ENCODE measurements around the gene SLC7A1. TPM values are rescaled to one million over a fixed set of nuclear protein-coding genes. Genes with fewer than 3 reads are reported as not detected.

The SLC7A1 gene
- total and polyA plus RNA-seq, 2 of the 4 experiments (the other 2 are of a cell fraction), result 9.7 to 22.3 TPM

DNA sequence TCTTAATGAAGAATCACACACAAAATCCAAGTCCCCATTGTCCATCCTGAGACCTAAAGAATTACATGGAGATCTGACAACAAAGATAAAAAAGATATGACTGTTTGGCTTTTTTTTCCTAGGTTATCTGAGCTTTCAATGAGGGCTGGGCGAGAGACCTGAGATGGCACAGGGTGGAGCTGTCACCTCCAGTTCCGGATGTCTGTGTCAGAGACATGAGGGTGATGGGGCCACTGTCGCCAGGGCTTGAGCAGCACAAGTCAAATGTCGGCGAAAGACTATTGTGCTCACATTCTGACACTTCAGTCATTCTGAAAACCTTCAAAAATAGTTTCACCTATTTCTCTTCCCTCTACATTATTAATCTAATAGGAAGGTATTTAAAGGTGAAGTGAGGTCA, 65.7 kb downstream of the SLC7A1 start:
- Histone ChIP-seq H3K4ac (ENCODE audit: low read depth, low read length) (no peak overlapping the region), H3K4me2 (ENCODE audit: low read depth, low read length) (no peak overlapping the region), H2BK15ac (ENCODE audit: low read depth, low read length) (no peak overlapping the region), H3K36me3 (ENCODE audit: control insufficient read depth, insufficient read depth, low read length) (peaks cover 43% of the 10 kb centered on the region), H4K20me1 (ENCODE audit: insufficient read depth, low read length) (0 out of 2 replicates have a peak, but pooled peaks cover 4% of the 10 kb centered on the region), H3K23ac (ENCODE audit: low read depth, low read length) (no peak overlapping the region), H3K9me1 (ENCODE audit: insufficient read depth, low read length) (no peaks in the 10 kb centered on the region; the same call in 1 of the 2 replicates), H3K4me1 (ENCODE audit: control insufficient read depth, insufficient read depth, low read length) (no peaks in the 10 kb centered on the region), H2AK9ac (replicated peaks; ENCODE audit: low read depth, low read length, poor library complexity) (no peak overlapping the region), H3K56ac (ENCODE audit: extremely low read depth, insufficient read depth, low read length) (no peak overlapping the region), H3K27me3 (ENCODE audit: control insufficient read depth, insufficient read depth, low read length) (no peaks in the 10 kb centered on the region), H2AK5ac (ENCODE audit: low read depth, low read length) (no peak overlapping the region), H2AFZ (replicated peaks; ENCODE audit: low read length, poor library complexity) (no peak overlapping the region), H4K8ac (ENCODE audit: low read depth in 2 of 2, low read length in 2 of 2) (no peak overlapping the region), H2BK120ac (ENCODE audit: low read depth, low read length) (no peak overlapping the region), H3K4me3 (ENCODE audit: insufficient read depth, low read depth, low read length) (no peak overlapping the region), H3K18ac (ENCODE audit: low read depth, low read length) (no peak overlapping the region), H3K27ac (ENCODE audit: insufficient read depth, low read length) (no peak overlapping the region), H3K79me1 (ENCODE audit: low read depth in 1 of 2, low read length in 2 of 2) (peaks cover 18 to 57% of the 10 kb centered on the region in 2 experiments), H4K5ac (ENCODE audit: low read depth, low read length) (no peak overlapping the region), H2BK5ac (ENCODE audit: low read depth, low read length, poor library complexity, severe bottlenecking) (no peak overlapping the region), H3K14ac (replicated peaks; ENCODE audit: low read depth, low read length) (no peak overlapping the region), H2BK20ac (ENCODE audit: low read depth, low read length) (no peak overlapping the region), H3K9ac (ENCODE audit: low read depth, low read length) (no peak overlapping the region), H3K9me3 (ENCODE audit: control insufficient read depth, insufficient read depth, low read length) (no peaks in the 10 kb centered on the region), H4K91ac (ENCODE audit: insufficient read depth, low read depth, low read length) (no peak overlapping the region)
- WGBS, 2 experiments (ENCODE audit: extremely low coverage in 2 of 2, insufficient read length in 1 of 2), result 92% methylated on average over 2 of the region's 5 CpGs; no CpG with 5 or more reads in 1 of the 2 experiments
- ATAC-seq (ENCODE audit: low read depth), result no peak
- no peak for DNase-seq
- in situ Hi-C loops (cut with MboI; ENCODE audit: low sequenced_read_pairs), result no loop called here
- ChIA-PET POLR2A (ENCODE audit: unreplicated experiment) (no interaction called here), CTCF (no interaction called here)
- no peak for TF ChIP-seq MXI1 (IDR thresholded peaks at IDR 0.05; ENCODE audit: borderline replicate concordance, low read depth, low read length)
- TF ChIP-seq CHD1 (IDR thresholded peaks at IDR 0.05; ENCODE audit: low read depth, low read length), result no peak
- no peak for TF ChIP-seq RAD21 (IDR thresholded peaks at IDR 0.05; ENCODE audit: low read length)
- no peak for TF ChIP-seq NFE2L2 (IDR thresholded peaks at IDR 0.05; ENCODE audit: low read depth, low read length)
- no peak for TF ChIP-seq MAFK (IDR thresholded peaks at IDR 0.05; ENCODE audit: low read depth, low read length)
- no peak for TF ChIP-seq CTCF (conservative IDR thresholded peaks at IDR 0.05; ENCODE audit: low read depth, low read length)
- TF ChIP-seq SMC3 (IDR thresholded peaks at IDR 0.05; ENCODE audit: low read depth, low read length), result no peak
- no peak for TF ChIP-seq MAZ (IDR thresholded peaks at IDR 0.05; ENCODE audit: borderline replicate concordance, low read depth, low read length)
- TF ChIP-seq, protein P1, sequence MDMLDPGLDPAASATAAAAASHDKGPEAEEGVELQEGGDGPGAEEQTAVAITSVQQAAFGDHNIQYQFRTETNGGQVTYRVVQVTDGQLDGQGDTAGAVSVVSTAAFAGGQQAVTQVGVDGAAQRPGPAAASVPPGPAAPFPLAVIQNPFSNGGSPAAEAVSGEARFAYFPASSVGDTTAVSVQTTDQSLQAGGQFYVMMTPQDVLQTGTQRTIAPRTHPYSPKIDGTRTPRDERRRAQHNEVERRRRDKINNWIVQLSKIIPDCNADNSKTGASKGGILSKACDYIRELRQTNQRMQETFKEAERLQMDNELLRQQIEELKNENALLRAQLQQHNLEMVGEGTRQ (IDR thresholded peaks at IDR 0.05; ENCODE audit: low read depth, low read length), result no peak
- TF ChIP-seq CEBPB (IDR thresholded peaks at IDR 0.05; ENCODE audit: low read depth, low read length), result no peak
- no peak for TF ChIP-seq RCOR1 (IDR thresholded peaks at IDR 0.05; ENCODE audit: insufficient replicate concordance, low read length)
- no peak for TF ChIP-seq FOS (IDR thresholded peaks at IDR 0.05; ENCODE audit: low read depth, low read length)
- TF ChIP-seq, protein P2, sequence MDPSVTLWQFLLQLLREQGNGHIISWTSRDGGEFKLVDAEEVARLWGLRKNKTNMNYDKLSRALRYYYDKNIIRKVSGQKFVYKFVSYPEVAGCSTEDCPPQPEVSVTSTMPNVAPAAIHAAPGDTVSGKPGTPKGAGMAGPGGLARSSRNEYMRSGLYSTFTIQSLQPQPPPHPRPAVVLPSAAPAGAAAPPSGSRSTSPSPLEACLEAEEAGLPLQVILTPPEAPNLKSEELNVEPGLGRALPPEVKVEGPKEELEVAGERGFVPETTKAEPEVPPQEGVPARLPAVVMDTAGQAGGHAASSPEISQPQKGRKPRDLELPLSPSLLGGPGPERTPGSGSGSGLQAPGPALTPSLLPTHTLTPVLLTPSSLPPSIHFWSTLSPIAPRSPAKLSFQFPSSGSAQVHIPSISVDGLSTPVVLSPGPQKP (IDR thresholded peaks at IDR 0.05; ENCODE audit: borderline replicate concordance, low read depth, low read length), result no peak
- TF ChIP-seq BHLHE40 (IDR thresholded peaks at IDR 0.05; ENCODE audit: low read depth, low read length), result no peak
- no peak for TF ChIP-seq POLR2A (IDR thresholded peaks at IDR 0.05; ENCODE audit: low read depth, low read length)
- TF ChIP-seq RFX5 (IDR thresholded peaks at IDR 0.05; ENCODE audit: low read depth, low read length), result no peak
- dilution Hi-C loops (cut with HindIII; ENCODE audit: low sequenced_read_pairs, unreplicated experiment), result no loop called here
- intact Hi-C loops (cut with micrococcal nuclease), result no loop called here
- BruUV-seq (replicated peaks), result no TSS peak
